GM19324 (cell line): ENCODE measurements around the gene APLP1.
"Not testable (repeated sequence)": the region's sequence is repeated elsewhere in the genome, so short reads cannot be mapped to it uniquely, and the experiment has no call there.

Experiments
- ATAC-seq: cut with Tn5 transposase; IDR thresholded peaks from one replicate; pipeline ENCODE4 v1.9.1; 2021; ENCODE audit warnings: mild to moderate bottlenecking, moderate library complexity; ENCODE audit not compliant: unreplicated experiment, low FRiP score

Gene APLP1

GRCh38 chr19:35879770-35880317 is 11.5 kb downstream of the APLP1 start:
- no peak for ATAC-seq

- no peak for ATAC-seq
These were observed 13.9 kb downstream of the APLP1 start for GRCh38 chr19:35882114-35882832.

DNA sequence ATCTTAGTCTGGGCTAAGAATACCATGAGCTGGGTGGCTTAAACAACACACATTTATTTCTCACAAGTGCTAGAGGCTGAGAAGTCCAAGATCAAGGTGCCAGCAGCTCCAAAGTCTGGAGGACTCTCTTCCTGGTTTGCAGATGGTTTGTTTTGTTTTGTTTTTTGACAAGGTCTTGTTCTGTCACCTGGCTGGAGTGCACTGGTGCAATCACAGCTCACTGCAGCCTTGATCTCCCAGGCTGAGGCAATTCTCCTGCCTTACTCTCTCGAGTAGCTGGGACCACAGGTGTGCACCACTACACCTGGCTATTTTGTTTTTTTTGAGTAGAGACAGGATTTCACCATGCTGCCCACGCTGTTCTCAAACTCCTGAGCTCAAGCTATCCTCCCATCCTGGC is 15.5 kb downstream of the APLP1 start:
- ATAC-seq = no peak

DNA sequence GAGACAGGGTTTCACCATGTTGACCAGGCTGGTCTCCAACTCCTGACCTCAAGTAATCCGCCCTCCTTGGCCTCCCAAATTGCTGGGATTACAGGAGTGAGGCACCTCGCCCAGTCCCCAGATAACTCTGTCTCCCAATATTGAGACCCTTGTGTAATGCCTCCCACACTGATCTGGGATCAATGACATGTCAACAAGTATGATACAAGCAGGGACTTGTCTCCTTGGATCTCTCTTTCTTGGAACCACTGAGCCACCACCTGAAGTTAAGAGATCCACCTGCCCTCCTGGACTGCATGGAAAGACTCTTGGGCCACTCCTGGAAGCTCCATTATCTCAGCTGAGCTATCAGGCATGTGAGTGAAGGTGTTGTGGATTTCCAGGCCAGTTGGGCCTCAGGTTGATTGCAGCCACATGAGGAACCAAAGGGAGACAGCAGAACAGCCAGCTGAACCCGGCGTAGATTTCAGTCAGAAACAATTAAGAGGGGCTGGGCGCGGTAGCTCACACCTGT is 16.9 kb downstream of the APLP1 start:
- ATAC-seq = no peak

GRCh38 chr19:35885904-35886303 is 17.5 kb downstream of the APLP1 start:
- ATAC-seq = no peak

GRCh38 chr19:35887197-35887596 is 18.8 kb downstream of the APLP1 start:
- no peak for ATAC-seq

GRCh38 chr19:35888398-35888797 is 20.0 kb downstream of the APLP1 start:
- no peak for ATAC-seq

DNA sequence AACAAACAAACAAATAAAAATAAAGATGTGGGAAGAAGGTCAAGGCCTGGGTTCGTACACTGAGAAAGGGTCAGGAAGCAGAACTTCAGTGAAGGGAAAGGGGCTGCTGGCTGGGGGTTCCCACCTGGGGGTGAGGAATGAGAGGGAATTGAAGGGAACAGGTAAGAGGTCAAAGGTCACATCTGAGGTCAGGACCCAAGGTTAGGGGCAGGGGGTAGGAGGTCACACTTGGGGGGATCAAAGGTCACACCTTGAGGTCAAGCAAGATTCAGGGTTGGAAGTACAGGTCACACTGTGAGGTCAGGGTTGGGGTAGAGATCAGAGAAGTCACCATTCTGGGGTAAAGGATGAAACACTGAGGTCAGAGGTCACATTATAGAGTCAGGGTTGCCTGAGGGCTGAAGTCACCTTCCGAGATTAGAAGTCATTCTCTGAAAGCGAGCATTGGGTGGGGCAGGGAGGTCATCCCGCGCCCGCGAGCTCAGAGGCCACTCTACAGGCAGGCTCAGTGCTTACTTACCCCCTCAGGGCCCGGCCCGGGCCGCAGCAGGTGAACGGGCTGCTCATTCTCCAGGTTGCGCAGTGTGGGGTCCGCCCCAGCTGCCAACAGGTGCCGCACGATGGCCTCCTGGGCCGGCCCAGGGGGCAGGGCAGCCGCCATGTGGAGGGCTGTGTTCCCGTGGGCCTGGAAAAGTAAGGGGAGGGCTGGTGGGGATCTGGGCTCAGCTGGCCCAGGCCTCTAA is 21.2 kb downstream of the APLP1 start:
- ATAC-seq = no peak

DNA sequence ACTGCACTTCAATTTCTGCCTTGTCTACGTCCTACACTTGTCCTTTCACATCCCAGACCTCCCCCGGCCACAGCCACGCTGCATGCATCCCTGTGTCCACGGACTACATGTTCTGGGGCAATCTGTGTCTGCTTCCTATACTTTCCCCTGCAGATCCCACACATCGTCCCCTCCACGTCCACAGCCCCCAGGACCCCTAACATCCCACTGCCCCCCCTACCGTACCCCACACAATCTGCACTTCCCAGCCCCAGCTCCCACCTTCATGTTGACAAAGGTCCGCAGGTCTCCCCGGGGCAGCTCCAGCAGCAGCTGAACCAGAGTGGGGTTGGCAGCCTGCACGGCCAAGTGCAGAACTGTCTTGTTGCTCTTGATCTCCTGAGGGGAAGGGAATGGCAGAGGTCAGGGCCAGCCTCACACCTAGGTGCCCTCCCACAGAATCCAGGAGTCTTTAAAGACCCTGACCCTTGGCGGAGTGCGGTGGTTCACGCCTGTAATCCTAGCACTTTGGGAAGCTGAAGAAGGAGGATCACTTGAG is 21.8 kb downstream of the APLP1 start:
- ATAC-seq = no peak

DNA sequence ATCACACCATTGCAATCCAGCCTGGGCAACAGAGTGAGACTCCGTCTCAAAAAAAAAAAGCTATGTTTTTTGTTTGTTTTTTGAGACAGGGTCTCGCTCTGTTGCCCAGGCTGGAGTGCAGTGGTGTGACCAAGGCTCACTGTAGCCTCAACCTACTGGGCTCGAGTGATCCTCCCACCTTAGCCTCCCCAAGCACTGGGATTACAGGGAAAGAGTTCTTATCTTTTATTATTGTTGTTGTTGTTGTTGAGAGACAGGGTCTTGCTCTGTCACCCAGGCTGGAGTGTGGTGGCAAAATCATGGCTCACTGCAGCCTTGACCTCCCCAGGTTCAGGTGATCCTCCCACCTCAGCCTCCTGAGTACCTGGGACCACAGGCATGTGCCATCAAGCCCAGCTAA is 23.4 kb downstream of the APLP1 start:
- not testable (repeated sequence) for ATAC-seq

DNA sequence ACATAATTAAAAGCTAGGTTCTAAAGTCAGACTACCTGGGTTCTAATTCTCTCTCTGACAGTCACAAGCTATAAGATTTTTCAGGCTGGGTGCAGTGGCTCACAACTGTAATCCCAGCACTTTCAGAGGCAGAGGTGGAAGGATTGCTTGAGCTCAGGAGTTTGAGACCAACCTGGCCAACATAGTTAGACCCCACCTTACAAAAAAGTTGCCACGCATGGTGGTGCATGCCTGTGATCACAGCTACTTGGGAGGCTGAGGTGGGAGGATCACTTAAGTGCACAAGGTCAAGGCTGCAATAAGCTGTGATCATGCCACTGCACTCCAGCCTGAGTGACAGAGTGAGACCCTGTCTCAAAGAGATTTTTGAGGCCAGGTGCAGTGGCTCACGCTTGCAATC is 26.0 kb downstream of the APLP1 start:
- ATAC-seq = no peak

- no peak for ATAC-seq
These were observed 27.7 kb downstream of the APLP1 start for GRCh38 chr19:35895911-35896642.

DNA sequence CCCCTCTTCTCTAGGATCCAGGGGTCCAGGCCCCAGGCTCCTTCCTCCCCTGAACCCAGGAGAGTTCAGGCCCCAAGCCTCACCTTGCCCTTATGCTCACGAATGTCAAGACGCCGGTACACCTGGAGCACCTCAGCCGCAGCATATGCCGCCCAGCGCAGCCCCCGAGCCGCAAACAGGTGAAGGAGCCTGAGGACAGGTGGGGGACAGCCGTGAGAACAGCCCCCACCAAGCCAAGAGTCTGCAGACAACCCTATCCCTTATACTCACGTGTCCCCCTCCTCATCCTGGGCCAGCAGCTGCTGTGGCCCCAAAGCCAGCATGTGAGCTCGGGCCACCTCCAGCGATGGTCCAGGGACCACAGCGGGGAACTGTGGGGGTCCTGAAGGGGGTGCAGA is 28.3 kb downstream of the APLP1 start:
- ATAC-seq = no peak

DNA sequence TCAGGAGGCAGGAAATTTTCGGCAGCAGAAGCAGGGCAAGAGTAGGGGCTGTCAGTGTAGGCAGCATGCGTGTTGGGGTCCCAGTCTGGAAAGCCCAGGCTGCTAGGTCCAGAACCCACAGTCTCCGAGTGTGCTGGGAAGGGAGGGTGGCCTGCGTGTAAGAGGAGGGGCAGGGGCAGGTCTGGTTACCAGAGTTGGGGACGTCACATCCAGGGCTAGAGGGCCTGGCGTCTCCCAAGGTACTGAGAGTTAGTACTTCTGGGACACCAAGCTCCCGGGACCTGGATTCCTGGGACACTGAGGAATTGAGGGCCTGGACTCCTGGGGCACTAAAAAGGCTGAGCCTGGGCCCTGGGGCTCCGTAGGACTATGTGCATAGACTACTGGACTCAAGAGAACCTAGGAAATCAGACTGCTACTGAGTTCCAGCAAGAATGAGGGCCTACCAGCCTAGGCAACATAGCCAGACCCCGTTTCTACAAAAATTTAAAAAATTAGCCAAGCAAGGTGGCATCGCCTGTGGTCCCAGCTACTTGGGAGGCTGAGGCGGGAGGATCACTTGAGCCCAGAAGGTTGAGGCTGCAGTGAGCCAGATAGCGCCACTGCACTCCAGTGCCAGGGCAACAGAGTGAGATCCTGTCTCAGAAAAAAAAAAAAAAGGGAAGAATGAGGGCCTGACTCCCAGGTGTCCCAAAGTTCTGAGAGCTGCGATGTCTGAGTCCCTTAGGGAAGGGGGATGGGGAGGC is 29.5 kb downstream of the APLP1 start:
- no peak for ATAC-seq

DNA sequence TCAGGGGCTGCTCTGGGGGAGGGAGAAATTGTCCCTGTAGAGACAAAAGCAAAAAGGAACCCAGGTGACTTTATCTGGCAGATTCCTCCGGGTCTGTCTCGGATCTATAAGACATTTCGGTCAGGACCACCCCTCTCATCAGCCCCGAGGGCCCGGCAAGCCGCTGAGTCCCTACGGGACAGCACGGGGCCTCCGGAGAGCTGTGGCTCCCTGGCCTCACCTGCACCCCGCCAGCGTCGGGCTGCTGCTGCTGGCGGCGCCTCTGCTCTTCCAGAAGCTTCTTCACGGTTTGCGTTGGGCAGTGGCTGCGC is 30.1 kb downstream of the APLP1 start:
- no peak for ATAC-seq

- ATAC-seq = peak; percentile 46
These were observed 31.3 kb downstream of the APLP1 start for GRCh38 chr19:35899547-35900214.

- ATAC-seq = no peak
These were observed 32.8 kb downstream of the APLP1 start for GRCh38 chr19:35901055-35901644.

- ATAC-seq = no peak
These were observed 33.7 kb downstream of the APLP1 start, which contains the start of gene HCST for GRCh38 chr19:35901854-35902661. HCST (plus strand) TSS chr19:35902529; CDS start chr19:35902594, 65 bp downstream.
